ENCODE data around the gene AFG1L. TPM values are rescaled to one million over a fixed set of nuclear protein-coding genes. Genes with fewer than 3 reads are reported as not detected.
"Not testable (repeated sequence)": the region's sequence is repeated elsewhere in the genome, so short reads cannot be mapped to it uniquely, and the experiment has no call there.

AFG1L gene
- 4.8 TPM for polyA plus RNA-seq (2013, experiment 1 of 4)
- 4.6 TPM for polyA plus RNA-seq (2013, experiment 2 of 4)
- 2.9 TPM for polyA plus RNA-seq (2013, experiment 3 of 4)
- 3.8 TPM for polyA plus RNA-seq (2013, experiment 4 of 4)

GRCh38 chr6:108294727-108295625, at the start of gene AFG1L:
Gene AFG1L, plus strand, starts transcription at chr6:108295054. Its CDS starts 26 bp downstream, at chr6:108295080.
- Histone ChIP-seq H3K27ac (ENCODE audit: insufficient read depth, low read depth, low read length, poor library complexity, severe bottlenecking) (peak within 1 kb of the TSS; percentile 84), H3K4me3 (ENCODE audit: insufficient read depth, low read depth, low read length) (peak within 1 kb of the TSS; percentile 83), H3K4me1 (ENCODE audit: control insufficient read depth, insufficient read depth, low read length) (no peaks in the 10 kb centered on the region), H3K36me3 (ENCODE audit: control insufficient read depth, insufficient read depth, low read length) (no peaks in the 10 kb centered on the region), H3K27me3 (ENCODE audit: control insufficient read depth, insufficient read depth, low read length, poor library complexity, severe bottlenecking) (no peaks in the 10 kb centered on the region), H3K9me3 (ENCODE audit: control insufficient read depth, low read length) (no peaks in the 10 kb centered on the region)
- WGBS, 2 experiments = 1% methylated on average over 46 of the region's 46 CpGs

- H3K4me1 ChIP-seq (ENCODE audit: control insufficient read depth, insufficient read depth, low read length); H3K27ac ChIP-seq (ENCODE audit: insufficient read depth, low read depth, low read length, poor library complexity, severe bottlenecking): not testable (repeated sequence)
- WGBS, 2 experiments = 95 to 97% methylated on average over 7 of the region's 7 CpGs
Observed at GRCh38 chr6:108245095-108245494, 49.8 kb upstream of the AFG1L start.

GRCh38 chr6:108247965-108248536, 46.8 kb upstream of the AFG1L start:
- WGBS, 2 experiments = 100% methylated on average over 1 of the region's 1 CpG; no CpG with 5 or more reads in 1 of the 2 experiments
- no peaks in the 10 kb centered on the region for H3K4me1 ChIP-seq (ENCODE audit: control insufficient read depth, insufficient read depth, low read length)
- H3K9me3 ChIP-seq (ENCODE audit: control insufficient read depth, low read length) = no peaks in the 10 kb centered on the region
- H3K27ac ChIP-seq (ENCODE audit: insufficient read depth, low read depth, low read length, poor library complexity, severe bottlenecking) = no peak overlapping the region
- H3K4me3 ChIP-seq (ENCODE audit: insufficient read depth, low read depth, low read length) = no peak overlapping the region
- no peaks in the 10 kb centered on the region for H3K27me3 ChIP-seq (ENCODE audit: control insufficient read depth, insufficient read depth, low read length, poor library complexity, severe bottlenecking)
- no peaks in the 10 kb centered on the region for H3K36me3 ChIP-seq (ENCODE audit: control insufficient read depth, insufficient read depth, low read length)

More at GRCh38 chr6:108245095-108245494, 49.8 kb upstream of the AFG1L start:
- not testable (repeated sequence) for H3K36me3 ChIP-seq (ENCODE audit: control insufficient read depth, insufficient read depth, low read length); H3K9me3 ChIP-seq (ENCODE audit: control insufficient read depth, low read length); H3K4me3 ChIP-seq (ENCODE audit: insufficient read depth, low read depth, low read length); H3K27me3 ChIP-seq (ENCODE audit: control insufficient read depth, insufficient read depth, low read length, poor library complexity, severe bottlenecking)

GRCh38 chr6:108250240-108250866, 44.5 kb upstream of the AFG1L start:
- Histone ChIP-seq H3K4me1 (ENCODE audit: control insufficient read depth, insufficient read depth, low read length) (no peaks in the 10 kb centered on the region), H3K27ac (ENCODE audit: insufficient read depth, low read depth, low read length, poor library complexity, severe bottlenecking) (no peak overlapping the region), H3K27me3 (ENCODE audit: control insufficient read depth, insufficient read depth, low read length, poor library complexity, severe bottlenecking) (no peaks in the 10 kb centered on the region), H3K9me3 (ENCODE audit: control insufficient read depth, low read length) (no peaks in the 10 kb centered on the region), H3K36me3 (ENCODE audit: control insufficient read depth, insufficient read depth, low read length) (no peaks in the 10 kb centered on the region), H3K4me3 (ENCODE audit: insufficient read depth, low read depth, low read length) (no peak overlapping the region)
- WGBS, 2 experiments = 56 to 65% methylated on average over 2 of the region's 2 CpGs

- no peaks in the 10 kb centered on the region for H3K9me3 ChIP-seq (ENCODE audit: control insufficient read depth, low read length)
- no peak overlapping the region for H3K4me3 ChIP-seq (ENCODE audit: insufficient read depth, low read depth, low read length)
- H3K4me1 ChIP-seq (ENCODE audit: control insufficient read depth, insufficient read depth, low read length) = no peaks in the 10 kb centered on the region
- H3K36me3 ChIP-seq (ENCODE audit: control insufficient read depth, insufficient read depth, low read length) = no peaks in the 10 kb centered on the region
- WGBS, 2 experiments = 94 to 96% methylated on average over 2 of the region's 2 CpGs
- H3K27me3 ChIP-seq (ENCODE audit: control insufficient read depth, insufficient read depth, low read length, poor library complexity, severe bottlenecking) = no peaks in the 10 kb centered on the region
- no peak overlapping the region for H3K27ac ChIP-seq (ENCODE audit: insufficient read depth, low read depth, low read length, poor library complexity, severe bottlenecking)
Observed at GRCh38 chr6:108251252-108251651, 43.6 kb upstream of the AFG1L start.

- H3K27me3 ChIP-seq (ENCODE audit: control insufficient read depth, insufficient read depth, low read length, poor library complexity, severe bottlenecking) = no peaks in the 10 kb centered on the region
- no peak overlapping the region for H3K4me3 ChIP-seq (ENCODE audit: insufficient read depth, low read depth, low read length)
- H3K9me3 ChIP-seq (ENCODE audit: control insufficient read depth, low read length) = no peaks in the 10 kb centered on the region
- no peaks in the 10 kb centered on the region for H3K36me3 ChIP-seq (ENCODE audit: control insufficient read depth, insufficient read depth, low read length)
- 91 to 94% methylated on average over 5 of the region's 5 CpGs for WGBS, 2 experiments
- H3K27ac ChIP-seq (ENCODE audit: insufficient read depth, low read depth, low read length, poor library complexity, severe bottlenecking) = no peak overlapping the region
- H3K4me1 ChIP-seq (ENCODE audit: control insufficient read depth, insufficient read depth, low read length) = no peaks in the 10 kb centered on the region
Observed at GRCh38 chr6:108252055-108252454, 42.8 kb upstream of the AFG1L start.

- Histone ChIP-seq H3K27ac (ENCODE audit: insufficient read depth, low read depth, low read length, poor library complexity, severe bottlenecking) (no peak overlapping the region), H3K27me3 (ENCODE audit: control insufficient read depth, insufficient read depth, low read length, poor library complexity, severe bottlenecking) (no peaks in the 10 kb centered on the region), H3K9me3 (ENCODE audit: control insufficient read depth, low read length) (no peaks in the 10 kb centered on the region), H3K36me3 (ENCODE audit: control insufficient read depth, insufficient read depth, low read length) (no peaks in the 10 kb centered on the region), H3K4me3 (ENCODE audit: insufficient read depth, low read depth, low read length) (no peak overlapping the region), H3K4me1 (ENCODE audit: control insufficient read depth, insufficient read depth, low read length) (no peaks in the 10 kb centered on the region)
- 100% methylated on average over 1 of the region's 1 CpG for WGBS, 2 experiments
Observed at GRCh38 chr6:108253241-108253640, 41.6 kb upstream of the AFG1L start.

GRCh38 chr6:108254433-108255410, 40.1 kb upstream of the AFG1L start:
- no peaks in the 10 kb centered on the region for H3K27me3 ChIP-seq (ENCODE audit: control insufficient read depth, insufficient read depth, low read length, poor library complexity, severe bottlenecking)
- no peak overlapping the region for H3K4me3 ChIP-seq (ENCODE audit: insufficient read depth, low read depth, low read length)
- WGBS, 2 experiments = 94% methylated on average over 4 of the region's 4 CpGs
- H3K9me3 ChIP-seq (ENCODE audit: control insufficient read depth, low read length) = no peaks in the 10 kb centered on the region
- H3K36me3 ChIP-seq (ENCODE audit: control insufficient read depth, insufficient read depth, low read length) = no peaks in the 10 kb centered on the region
- no peak overlapping the region for H3K27ac ChIP-seq (ENCODE audit: insufficient read depth, low read depth, low read length, poor library complexity, severe bottlenecking)
- no peaks in the 10 kb centered on the region for H3K4me1 ChIP-seq (ENCODE audit: control insufficient read depth, insufficient read depth, low read length)

- Histone ChIP-seq H3K9me3 (ENCODE audit: control insufficient read depth, low read length) (no peaks in the 10 kb centered on the region), H3K27ac (ENCODE audit: insufficient read depth, low read depth, low read length, poor library complexity, severe bottlenecking) (peak overlapping the region; percentile 92), H3K4me3 (ENCODE audit: insufficient read depth, low read depth, low read length) (peak overlapping the region; percentile 91), H3K36me3 (ENCODE audit: control insufficient read depth, insufficient read depth, low read length) (no peaks in the 10 kb centered on the region), H3K4me1 (ENCODE audit: control insufficient read depth, insufficient read depth, low read length) (no peaks in the 10 kb centered on the region), H3K27me3 (ENCODE audit: control insufficient read depth, insufficient read depth, low read length, poor library complexity, severe bottlenecking) (no peaks in the 10 kb centered on the region)
- WGBS, 2 experiments = 3 to 4% methylated on average over 29 of the region's 29 CpGs
Observed at GRCh38 chr6:108260126-108260808, 34.6 kb upstream of the AFG1L start.
